ENCODE data around the gene CYP39A1. TPM values are rescaled to one million over a fixed set of nuclear protein-coding genes. Genes with fewer than 3 reads are reported as not detected.
A peak's percentile ranks its signal among the peaks of the same experiment; 100 is the strongest.

CYP39A1 gene
- total RNA-seq, 1 donor, result 2.6 TPM

DNA sequence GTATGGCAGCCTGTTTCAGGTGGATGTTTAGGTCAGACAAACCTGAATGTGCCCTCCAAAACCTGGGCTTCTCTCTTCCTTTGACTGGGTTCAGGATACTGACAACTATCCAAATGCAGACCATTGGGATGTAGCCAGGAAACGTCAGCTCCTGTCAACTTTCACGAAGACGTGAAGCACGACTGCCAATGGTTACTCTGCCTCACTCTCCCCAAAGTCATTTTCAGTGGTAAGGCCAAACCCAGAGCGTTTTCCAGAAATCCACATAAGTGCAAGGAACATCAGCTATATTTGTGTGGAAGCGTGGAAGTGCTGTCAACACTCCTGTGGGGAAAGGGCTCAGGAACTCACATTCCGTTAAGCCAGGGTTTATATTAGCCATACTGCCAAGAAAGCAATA, 141.3 kb downstream of the CYP39A1 start:
- TF ChIP-seq CTCF (IDR thresholded peaks at IDR 0.05; ENCODE audit: insufficient read depth, low read depth, low read length), result no peak
- no peak overlapping the region for H3K4me3 ChIP-seq (ENCODE audit: low read depth, low read length)
- DNase-seq (ENCODE audit: low read depth), result no peak

DNA sequence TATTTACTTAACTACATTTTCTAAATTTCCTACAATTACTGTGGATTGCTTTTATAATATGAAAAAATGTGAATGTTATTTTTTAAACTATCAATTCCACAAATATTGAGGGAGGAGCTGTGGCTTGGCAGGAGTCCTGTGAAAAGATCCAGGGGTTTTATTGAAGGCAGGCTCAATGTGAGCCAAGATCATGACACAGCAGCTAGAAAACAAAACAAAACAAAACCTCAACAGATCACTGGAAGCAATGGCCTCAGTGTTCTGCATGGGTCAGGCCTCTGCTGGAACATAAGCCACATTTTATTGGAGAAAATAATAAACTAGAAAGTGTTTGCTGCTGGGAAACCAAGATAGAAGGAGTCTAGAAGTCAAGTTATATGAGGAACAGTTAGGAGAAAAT, 142.0 kb downstream of the CYP39A1 start:
- peak; percentile 67 for DNase-seq (ENCODE audit: low read depth)
- no peak overlapping the region for H3K4me3 ChIP-seq (ENCODE audit: low read depth, low read length)
- TF ChIP-seq CTCF (IDR thresholded peaks at IDR 0.05; ENCODE audit: insufficient read depth, low read depth, low read length), result no peak

DNA sequence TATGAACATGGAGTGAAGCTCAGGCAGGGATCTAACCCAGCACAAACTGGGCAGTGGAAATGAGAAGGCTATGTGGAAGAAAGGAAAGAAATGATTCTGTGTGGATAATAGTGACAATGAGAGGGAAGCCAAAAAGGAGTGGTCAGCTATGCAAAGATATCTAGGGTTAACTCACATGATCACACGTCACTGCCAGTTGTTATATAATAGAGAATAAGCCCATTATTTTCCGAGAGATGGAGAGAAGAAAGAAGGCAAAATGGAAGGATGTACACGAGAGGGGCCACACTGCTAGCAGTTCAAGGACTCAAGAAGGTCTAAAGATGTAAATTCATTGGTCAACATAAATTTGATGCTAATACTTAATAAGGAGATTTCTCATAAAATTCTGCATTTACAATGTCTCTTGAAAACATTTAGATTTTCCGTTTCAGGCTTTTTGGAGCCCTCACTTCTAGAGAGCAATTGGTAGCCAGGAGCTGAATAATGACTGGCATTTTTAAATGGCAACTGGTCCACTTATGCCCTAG, 142.6 kb downstream of the CYP39A1 start:
- DNase-seq (ENCODE audit: low read depth), result no peak
- H3K4me3 ChIP-seq (ENCODE audit: low read depth, low read length), result no peak overlapping the region
- TF ChIP-seq CTCF (IDR thresholded peaks at IDR 0.05; ENCODE audit: insufficient read depth, low read depth, low read length), result no peak

GRCh38 chr6:46509063-46509462, 143.6 kb downstream of the CYP39A1 start:
- DNase-seq (ENCODE audit: low read depth), result no peak
- H3K4me3 ChIP-seq (ENCODE audit: low read depth, low read length), result no peak overlapping the region
- no peak for TF ChIP-seq CTCF (IDR thresholded peaks at IDR 0.05; ENCODE audit: insufficient read depth, low read depth, low read length)

DNA sequence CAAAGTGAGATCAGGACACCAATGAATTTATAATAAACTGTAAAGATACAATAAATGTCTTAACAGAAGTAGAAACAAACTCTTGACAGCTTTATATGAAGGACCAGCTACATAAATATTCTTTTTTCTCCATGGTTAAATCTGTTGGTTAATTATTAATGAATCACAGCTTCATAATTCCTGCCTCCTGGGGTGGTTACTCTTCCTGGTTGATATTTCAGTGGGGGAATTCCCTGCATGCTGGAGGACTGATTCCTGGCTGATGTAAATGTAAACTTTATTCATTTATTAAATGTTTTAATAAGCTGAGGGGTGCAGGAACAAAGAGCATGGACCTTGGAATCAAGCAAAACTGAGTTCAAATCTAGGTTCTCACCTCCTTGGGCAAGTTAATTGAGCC, 145.2 kb downstream of the CYP39A1 start:
- no peak for TF ChIP-seq CTCF (IDR thresholded peaks at IDR 0.05; ENCODE audit: insufficient read depth, low read depth, low read length)
- H3K4me3 ChIP-seq (ENCODE audit: low read depth, low read length), result no peak overlapping the region
- DNase-seq (ENCODE audit: low read depth), result no peak

GRCh38 chr6:46505693-46506512, 146.7 kb downstream of the CYP39A1 start:
- H3K4me3 ChIP-seq (ENCODE audit: low read depth, low read length), result no peak overlapping the region
- TF ChIP-seq CTCF (IDR thresholded peaks at IDR 0.05; ENCODE audit: insufficient read depth, low read depth, low read length), result no peak
- DNase-seq (ENCODE audit: low read depth), result no peak
